ENCODE data around the gene RAB3GAP1.

GRCh38 chr2:135052997-135053474 lies 944 bp downstream of the RAB3GAP1 start:
- TF ChIP-seq CTCF (optimal IDR thresholded peaks at IDR 0.05 in 1 of 3, IDR thresholded peaks at IDR 0.05 in 1 of 3, conservative IDR thresholded peaks at IDR 0.05 in 1 of 3; ENCODE audit: extremely low read depth in 1 of 3, insufficient read depth in 2 of 3, low read length in 3 of 3) (no peak), EZH2 (IDR thresholded peaks at IDR 0.05; ENCODE audit: low read length) (no peak)

Measured in keratinocyte (primary cell).